Lung (tissue), 12 donors: ENCODE data around the gene RTEL1. TPM values are rescaled to one million over a fixed set of nuclear protein-coding genes. Genes with fewer than 3 reads are reported as not detected.

Experiments used
- ATAC-seq: fragments of 200-7000 bp; cut with Tn5 transposase; one replicate; pipeline ENCODE4 v1.9.1; 2020; ENCODE audit warnings: moderate number of reproducible peaks; ENCODE audit not compliant: insufficient read depth, low FRiP score
- DNase-seq, 3 donors: peaks; one replicate each; pipeline ENCODE4 v3.0.0-alpha.2; 2013 to 2017
- H3K27ac ChIP-seq, 2 donors: one replicate each; pipeline ENCODE4 v1.5.1; 2013; ENCODE audit warnings: mild to moderate bottlenecking in 2 of 2, moderate library complexity in 2 of 2, control low read depth in 1 of 2, inconsistent platforms in 1 of 2, low read depth in 1 of 2, low read length in 1 of 2
- H3K27me3 ChIP-seq, 3 donors: one replicate each; pipeline ENCODE4 v1.5.1; 2013; ENCODE audit warnings: low read length in 2 of 3; ENCODE audit not compliant: control insufficient read depth in 3 of 3, insufficient read depth in 3 of 3
- H3K36me3 ChIP-seq, 4 donors: one replicate each; pipeline ENCODE4 v1.5.1; 2013; ENCODE audit warnings: low read length in 4 of 4, mild to moderate bottlenecking in 1 of 4, moderate library complexity in 1 of 4; ENCODE audit not compliant: control insufficient read depth in 4 of 4, insufficient read depth in 4 of 4
- H3K4me1 ChIP-seq, 5 donors: one replicate each; pipeline ENCODE4 v1.5.1; 2013; ENCODE audit warnings: low read length in 5 of 5, mild to moderate bottlenecking in 2 of 5, moderate library complexity in 1 of 5; ENCODE audit not compliant: control insufficient read depth in 5 of 5, insufficient read depth in 5 of 5
- H3K4me3 ChIP-seq: one replicate; pipeline ENCODE4 v1.5.1; 2013; ENCODE audit warnings: mild to moderate bottlenecking, control low read depth, moderate library complexity
- H3K9ac ChIP-seq, 2 donors: one replicate each; pipeline ENCODE4 v1.5.1; 2013; ENCODE audit warnings: low read length in 2 of 2, control low read depth in 1 of 2; ENCODE audit not compliant: insufficient read depth in 1 of 2
- H3K9me3 ChIP-seq, 4 donors: one replicate each; pipeline ENCODE4 v1.5.1; 2013; ENCODE audit warnings: low read length in 3 of 4, mild to moderate bottlenecking in 1 of 4, moderate library complexity in 1 of 4; ENCODE audit not compliant: control insufficient read depth in 4 of 4, insufficient read depth in 3 of 4
- WGBS, 2 donors: extraction: QIAGEN DNeasy Blood & Tissue Kit; methylation state at CpG; one replicate each; pipeline ENCODE4 v1.1.7; 2013; 5-methylcytosine and 5-hydroxymethylcytosine counted together
- polyA plus RNA-seq, 2 donors: library from polyadenylated mRNA; stranded (reverse); fragments of 200-250 nt; gene quantifications; one replicate each; pipeline ENCODE4 v1.2.1, GENCODE V29; 2013
- total RNA-seq, 2 donors: library from RNA; depleted of rRNA in 1 of 2; stranded (reverse); fragments of >200 nt in 1 of 2; gene quantifications; one replicate each; pipeline ENCODE4 v1.2.1, GENCODE V29; 2014 to 2021
- TF ChIP-seq, protein P1 (sequence below): IDR thresholded peaks from 2 replicates; pipeline ENCODE4 v1.5.1; 2012; ENCODE audit warnings: mild to moderate bottlenecking; ENCODE audit errors: control extremely low read depth, extremely low read depth
- donor health status: control.
- donor health status: control.
- donor health status: Bipolar disorder and iron deficiency.
- donor health status: healthy.
- donor health status: DM: yes; HTN: yes; CAD: no.

The RTEL1 gene
- total and polyA plus RNA-seq, 4 donors = 12.4 to 45.8 (median 17.7) TPM

DNA sequence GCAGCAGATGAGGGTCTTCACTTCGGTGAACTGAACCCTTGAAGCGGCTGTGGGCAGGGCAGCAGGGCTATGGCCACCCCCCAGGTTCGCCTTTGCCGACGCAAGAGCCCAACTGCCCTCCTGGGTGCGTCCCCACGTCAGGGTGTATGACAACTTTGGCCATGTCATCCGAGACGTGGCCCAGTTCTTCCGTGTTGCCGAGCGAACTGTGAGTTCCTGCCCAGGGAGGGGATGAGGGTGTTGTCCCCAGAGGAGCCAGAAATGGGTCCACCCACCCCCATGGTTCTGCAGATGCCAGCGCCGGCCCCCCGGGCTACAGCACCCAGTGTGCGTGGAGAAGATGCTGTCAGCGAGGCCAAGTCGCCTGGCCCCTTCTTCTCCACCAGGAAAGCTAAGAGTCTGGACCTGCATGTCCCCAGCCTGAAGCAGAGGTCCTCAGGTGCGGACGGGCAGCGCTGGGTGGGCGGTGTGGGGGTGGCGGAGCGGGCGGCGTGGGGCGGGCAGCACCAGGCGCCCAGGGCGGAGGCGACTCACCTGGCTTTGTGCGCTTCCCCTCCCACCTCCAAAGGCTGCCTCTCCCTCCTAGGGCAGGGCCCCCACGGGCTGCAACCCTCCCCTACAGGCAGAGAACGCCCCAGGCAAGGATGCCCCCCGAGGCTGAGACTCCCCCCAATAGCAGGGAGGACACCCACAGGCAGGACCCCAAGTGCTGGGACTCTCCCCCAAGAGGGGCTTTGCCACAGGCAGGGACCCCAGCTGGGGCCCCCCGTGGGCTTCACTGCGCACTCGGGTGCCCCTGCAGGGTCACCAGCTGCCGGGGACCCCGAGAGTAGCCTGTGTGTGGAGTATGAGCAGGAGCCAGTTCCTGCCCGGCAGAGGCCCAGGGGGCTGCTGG lies 32.1 kb downstream of the RTEL1 start:
- H3K9me3 ChIP-seq = no peaks in the 10 kb centered on the region
- no peaks in the 10 kb centered on the region for H3K27me3 ChIP-seq
- H3K9ac ChIP-seq = no peak overlapping the region
- 94% methylated on average over 39 to 40 of the region's 40 CpGs for WGBS, 2 donors
- TF ChIP-seq, protein P1, sequence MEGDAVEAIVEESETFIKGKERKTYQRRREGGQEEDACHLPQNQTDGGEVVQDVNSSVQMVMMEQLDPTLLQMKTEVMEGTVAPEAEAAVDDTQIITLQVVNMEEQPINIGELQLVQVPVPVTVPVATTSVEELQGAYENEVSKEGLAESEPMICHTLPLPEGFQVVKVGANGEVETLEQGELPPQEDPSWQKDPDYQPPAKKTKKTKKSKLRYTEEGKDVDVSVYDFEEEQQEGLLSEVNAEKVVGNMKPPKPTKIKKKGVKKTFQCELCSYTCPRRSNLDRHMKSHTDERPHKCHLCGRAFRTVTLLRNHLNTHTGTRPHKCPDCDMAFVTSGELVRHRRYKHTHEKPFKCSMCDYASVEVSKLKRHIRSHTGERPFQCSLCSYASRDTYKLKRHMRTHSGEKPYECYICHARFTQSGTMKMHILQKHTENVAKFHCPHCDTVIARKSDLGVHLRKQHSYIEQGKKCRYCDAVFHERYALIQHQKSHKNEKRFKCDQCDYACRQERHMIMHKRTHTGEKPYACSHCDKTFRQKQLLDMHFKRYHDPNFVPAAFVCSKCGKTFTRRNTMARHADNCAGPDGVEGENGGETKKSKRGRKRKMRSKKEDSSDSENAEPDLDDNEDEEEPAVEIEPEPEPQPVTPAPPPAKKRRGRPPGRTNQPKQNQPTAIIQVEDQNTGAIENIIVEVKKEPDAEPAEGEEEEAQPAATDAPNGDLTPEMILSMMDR = no peak
- H3K27ac ChIP-seq = peak overlapping the region in 1 of 2 donors; percentile 25
- H3K4me3 ChIP-seq = no peak overlapping the region
- DNase-seq (no peak), ATAC-seq (no peak)
- H3K36me3 ChIP-seq = peaks cover 0 to 14% (median 3%) of the 10 kb centered on the region in 4 donors
- H3K4me1 ChIP-seq = peaks cover 0 to 42% (median 2%) of the 10 kb centered on the region in 5 donors

DNA sequence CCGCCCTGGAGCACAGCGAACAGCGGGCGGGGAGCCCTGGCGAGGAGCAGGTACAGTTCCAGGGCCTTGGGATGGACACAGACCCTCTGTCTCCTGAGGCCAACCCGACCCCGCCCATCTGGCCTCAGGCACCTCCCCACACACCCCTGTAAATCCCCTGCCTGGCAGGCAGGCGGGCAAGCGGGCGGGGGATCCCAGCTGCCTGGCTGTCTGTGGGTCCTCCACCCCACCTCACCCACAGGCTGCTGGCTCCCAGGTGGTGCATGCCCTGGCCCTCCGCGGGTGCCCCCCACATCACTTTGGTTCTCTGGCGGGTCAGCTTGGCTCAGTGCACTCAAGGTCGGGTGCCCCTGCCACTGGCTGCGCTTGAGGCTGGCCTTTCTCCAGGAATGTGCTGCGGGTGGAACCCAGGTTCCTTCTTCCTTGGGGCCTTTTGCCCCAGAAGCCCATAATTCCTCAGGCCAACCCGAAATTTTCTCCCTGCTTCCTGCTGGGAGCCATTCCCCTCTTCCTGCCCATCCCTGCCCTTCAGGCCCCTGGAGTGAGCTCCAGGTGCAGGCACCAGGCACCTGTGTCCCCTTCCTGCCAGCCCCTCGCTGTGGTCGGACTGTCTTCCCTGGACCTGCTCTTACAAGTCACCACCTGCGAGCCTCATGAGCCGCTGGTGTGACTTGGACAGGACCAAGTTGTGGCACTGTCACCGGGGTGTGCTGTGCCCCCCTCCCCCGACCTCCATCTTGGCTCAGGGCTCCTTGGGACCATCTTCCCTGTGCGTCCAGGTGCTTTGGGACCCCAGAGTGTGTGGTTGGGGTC lies 33.0 kb downstream of the RTEL1 start:
- WGBS, 2 donors = 84 to 92% methylated on average over 24 of the region's 24 CpGs
- peaks cover 0 to 34% (median 4%) of the 10 kb centered on the region in 5 donors for H3K4me1 ChIP-seq
- H3K36me3 ChIP-seq = peaks cover 0 to 23% (median 5%) of the 10 kb centered on the region in 4 donors
- ATAC-seq (no peak), DNase-seq (no peak)
- peak overlapping the region in 1 of 2 donors; percentile 62 for H3K27ac ChIP-seq
- H3K9ac ChIP-seq = no peak overlapping the region
- no peak overlapping the region for H3K4me3 ChIP-seq
- TF ChIP-seq, protein P1 = no peak
- H3K9me3 ChIP-seq = no peaks in the 10 kb centered on the region
- H3K27me3 ChIP-seq = no peaks in the 10 kb centered on the region

DNA sequence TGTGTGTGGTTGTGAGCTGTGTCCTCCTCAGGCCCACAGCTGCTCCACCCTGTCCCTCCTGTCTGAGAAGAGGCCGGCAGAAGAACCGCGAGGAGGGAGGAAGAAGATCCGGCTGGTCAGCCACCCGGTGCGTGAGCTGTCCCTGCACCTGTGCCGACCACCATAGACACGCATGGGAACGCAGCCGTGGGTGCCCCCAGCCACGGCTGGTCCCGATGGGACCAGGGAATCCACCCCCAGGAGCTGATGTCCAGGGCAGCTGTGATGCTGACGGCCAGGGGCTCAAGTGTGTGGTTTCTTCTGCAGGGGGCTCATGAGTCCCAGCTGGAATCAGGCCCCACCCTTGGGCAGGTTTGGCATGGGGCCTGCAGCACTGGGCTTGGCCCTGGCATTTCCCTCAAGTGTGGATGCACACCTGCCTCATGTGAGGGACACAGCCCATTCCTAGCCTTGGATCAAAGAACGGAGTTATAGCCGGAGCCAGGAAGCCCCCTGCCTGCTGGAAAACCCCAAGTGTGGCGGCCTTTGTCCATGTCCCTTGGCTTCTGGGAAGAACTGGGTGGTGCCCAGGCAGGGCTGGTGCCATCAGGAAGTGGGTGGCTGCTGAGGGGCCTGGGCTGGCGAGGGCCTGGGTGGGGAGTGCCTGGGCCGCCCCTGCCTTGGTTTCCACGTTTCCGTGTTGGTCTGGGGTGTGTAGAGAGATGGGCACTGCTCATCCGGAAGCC lies 33.8 kb downstream of the RTEL1 start:
- no peak overlapping the region for H3K9ac ChIP-seq
- H3K9me3 ChIP-seq = no peaks in the 10 kb centered on the region
- H3K27me3 ChIP-seq = no peaks in the 10 kb centered on the region
- peak overlapping the region in 1 of 2 donors; percentile 62 for H3K27ac ChIP-seq
- H3K36me3 ChIP-seq = peaks cover 0 to 24% (median 5%) of the 10 kb centered on the region in 4 donors
- ATAC-seq (no peak), DNase-seq (no peak)
- TF ChIP-seq, protein P1 = no peak
- H3K4me1 ChIP-seq = peaks cover 0 to 34% (median 4%) of the 10 kb centered on the region in 5 donors
- no peak overlapping the region for H3K4me3 ChIP-seq
- WGBS, 2 donors = 80 to 92% methylated on average over 21 of the region's 21 CpGs
